ENCODE results near the gene MYO7B. TPM values are rescaled to one million over a fixed set of nuclear protein-coding genes. Genes with fewer than 3 reads are reported as not detected.

The MYO7B gene
- total RNA-seq, 1 donor from 2014 or later = 0.04 TPM

GRCh38 chr2:127664065-127664894 lies 128.8 kb downstream of the MYO7B start:
- H3K9me3 Mint-ChIP-seq = peaks cover 8% of the 10 kb centered on the region
- no peak for DNase-seq (ENCODE audit: low spot score in 2 of 2, unreplicated experiment in 2 of 2)
- H3K36me3 Mint-ChIP-seq = no peaks in the 10 kb centered on the region
- H3K27me3 Mint-ChIP-seq (ENCODE audit: low read depth) = peaks cover 46% of the 10 kb centered on the region
- peak overlapping the region; percentile 40 for H3K4me3 Mint-ChIP-seq
- peaks cover 4% of the 10 kb centered on the region for H3K4me1 Mint-ChIP-seq
- no peak for TF ChIP-seq CTCF (IDR thresholded peaks at IDR 0.05; ENCODE audit: unreplicated experiment)
- H3K27ac Mint-ChIP-seq = no peak overlapping the region

- Mint-ChIP-seq H3K27me3 (ENCODE audit: low read depth) (peaks cover 48% of the 10 kb centered on the region), H3K4me3 (peak overlapping the region; percentile 40), H3K27ac (no peak overlapping the region), H3K4me1 (peaks cover 4% of the 10 kb centered on the region), H3K36me3 (no peaks in the 10 kb centered on the region), H3K9me3 (peaks cover 8% of the 10 kb centered on the region)
- DNase-seq (ENCODE audit: low spot score in 2 of 2, unreplicated experiment in 2 of 2) = no peak
- TF ChIP-seq CTCF (IDR thresholded peaks at IDR 0.05; ENCODE audit: unreplicated experiment) = no peak
Measured at GRCh38 chr2:127664895-127665225, 129.4 kb downstream of the MYO7B start.

GRCh38 chr2:127665267-127665893 lies 129.9 kb downstream of the MYO7B start:
- peaks cover 50% of the 10 kb centered on the region for H3K27me3 Mint-ChIP-seq (ENCODE audit: low read depth)
- no peak for DNase-seq (ENCODE audit: low spot score in 2 of 2, unreplicated experiment in 2 of 2)

GRCh38 chr2:127669056-127669455 lies 133.6 kb downstream of the MYO7B start:
- peaks cover 13% of the 10 kb centered on the region for H3K9me3 Mint-ChIP-seq
- H3K27ac Mint-ChIP-seq = no peak overlapping the region
- H3K27me3 Mint-ChIP-seq (ENCODE audit: low read depth) = peaks cover 61% of the 10 kb centered on the region
- H3K36me3 Mint-ChIP-seq = no peaks in the 10 kb centered on the region
- no peaks in the 10 kb centered on the region for H3K4me1 Mint-ChIP-seq
- no peak for DNase-seq (ENCODE audit: low spot score in 2 of 2, unreplicated experiment in 2 of 2)
- H3K4me3 Mint-ChIP-seq = no peak overlapping the region
- TF ChIP-seq CTCF (IDR thresholded peaks at IDR 0.05; ENCODE audit: unreplicated experiment) = no peak

More at GRCh38 chr2:127665267-127665893, 129.9 kb downstream of the MYO7B start:
- Mint-ChIP-seq H3K4me3 (no peak overlapping the region), H3K4me1 (peaks cover 4% of the 10 kb centered on the region), H3K27ac (no peak overlapping the region), H3K36me3 (no peaks in the 10 kb centered on the region), H3K9me3 (peaks cover 13% of the 10 kb centered on the region)
- no peak for TF ChIP-seq CTCF (IDR thresholded peaks at IDR 0.05; ENCODE audit: unreplicated experiment)

GRCh38 chr2:127670055-127670956 lies 134.8 kb downstream of the MYO7B start:
- no peak for TF ChIP-seq CTCF (IDR thresholded peaks at IDR 0.05; ENCODE audit: unreplicated experiment)
- H3K27ac Mint-ChIP-seq = no peak overlapping the region
- no peak overlapping the region for H3K4me3 Mint-ChIP-seq
- H3K27me3 Mint-ChIP-seq (ENCODE audit: low read depth) = peaks cover 56% of the 10 kb centered on the region
- H3K36me3 Mint-ChIP-seq = no peaks in the 10 kb centered on the region
- H3K4me1 Mint-ChIP-seq = peaks cover 4% of the 10 kb centered on the region
- H3K9me3 Mint-ChIP-seq = peaks cover 13% of the 10 kb centered on the region
- no peak for DNase-seq (ENCODE audit: low spot score in 2 of 2, unreplicated experiment in 2 of 2)

All from mesothelial cell of epicardium (in vitro differentiated cells).